HL-60 (cell line): ENCODE data around the gene HCN4.

ENCODE experiments used
- DNase-seq, 2 experiments: peaks; one replicate each; pipeline ENCODE4 v3.0.0-alpha.2; 2010 to 2020; ENCODE audit warnings: low read depth in 1 of 2, low spot score in 1 of 2
- H3K27ac ChIP-seq: fragments of 250-450 bp; sonication (Bioruptor Pico); replicated peaks from 2 replicates; pipeline ENCODE4 v1.5.1; 2020; ENCODE audit warnings: mild to moderate bottlenecking, moderate library complexity
- H3K27me3 ChIP-seq: fragments of 250-450 bp; sonication (Bioruptor Pico); 2 replicates; pipeline ENCODE4 v1.5.1; 2021; ENCODE audit warnings: mild to moderate bottlenecking, moderate library complexity; ENCODE audit not compliant: insufficient read depth, poor library complexity, severe bottlenecking
- H3K4me3 ChIP-seq: replicated peaks from 2 replicates; pipeline ENCODE4 v1.5.1; 2011; ENCODE audit warnings: mild to moderate bottlenecking, control low read depth, low read length; ENCODE audit not compliant: insufficient read depth
- GABPA ChIP-seq: IDR thresholded peaks from 2 replicates; pipeline ENCODE4 v1.6.1; 2012; ENCODE audit warnings: low read depth
- POLR2AphosphoS5 ChIP-seq: IDR thresholded peaks from 2 replicates; pipeline ENCODE4 v1.6.1; 2012; ENCODE audit warnings: low read depth
- REST ChIP-seq: IDR thresholded peaks from 2 replicates; pipeline ENCODE4 v1.6.1; 2012; ENCODE audit warnings: low read depth; ENCODE audit not compliant: insufficient replicate concordance
- SPI1 ChIP-seq: IDR thresholded peaks from 2 replicates; pipeline ENCODE4 v1.6.1; 2012; ENCODE audit warnings: low read depth, mild to moderate bottlenecking, borderline replicate concordance
- TF ChIP-seq, protein P1 (sequence below): IDR thresholded peaks from one replicate; pipeline ENCODE4 v1.5.1; 2011; ENCODE audit warnings: low read length, control low read depth, inconsistent platforms; ENCODE audit not compliant: insufficient read depth

HCN4 gene

DNA sequence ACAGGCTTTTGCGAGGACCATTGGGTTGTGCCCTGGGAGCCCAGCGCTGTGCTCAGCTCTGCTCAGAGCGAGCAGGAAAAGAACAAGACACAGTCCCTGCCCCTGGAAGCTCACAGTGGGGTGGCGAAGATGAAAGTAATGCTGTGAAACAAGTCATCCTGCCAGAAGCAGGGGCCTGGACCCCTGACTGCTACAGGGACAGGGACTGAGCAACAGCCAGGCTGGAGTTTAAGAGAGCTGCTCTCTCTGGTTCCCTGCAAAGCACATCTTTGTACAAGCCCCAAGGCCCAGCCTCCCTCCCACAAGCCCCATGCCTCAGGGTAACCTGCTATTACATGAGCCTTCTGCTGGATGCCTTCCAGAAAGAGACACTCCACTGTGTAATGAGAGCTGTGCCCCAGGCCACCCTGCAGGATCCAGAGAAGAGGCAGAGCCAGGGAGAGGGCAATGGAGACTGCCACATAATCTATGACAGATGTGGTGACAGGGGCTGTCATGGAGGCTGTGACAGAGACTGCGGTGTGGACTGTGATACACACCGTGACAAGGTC, 7.1 kb upstream of the HCN4 start:
- no peak overlapping the region for H3K4me3 ChIP-seq
- H3K27me3 ChIP-seq = peaks cover 3% of the 10 kb centered on the region
- no peak for TF ChIP-seq SPI1
- no peak for TF ChIP-seq POLR2AphosphoS5
- TF ChIP-seq REST = no peak
- no peak for TF ChIP-seq GABPA
- TF ChIP-seq, protein P1, sequence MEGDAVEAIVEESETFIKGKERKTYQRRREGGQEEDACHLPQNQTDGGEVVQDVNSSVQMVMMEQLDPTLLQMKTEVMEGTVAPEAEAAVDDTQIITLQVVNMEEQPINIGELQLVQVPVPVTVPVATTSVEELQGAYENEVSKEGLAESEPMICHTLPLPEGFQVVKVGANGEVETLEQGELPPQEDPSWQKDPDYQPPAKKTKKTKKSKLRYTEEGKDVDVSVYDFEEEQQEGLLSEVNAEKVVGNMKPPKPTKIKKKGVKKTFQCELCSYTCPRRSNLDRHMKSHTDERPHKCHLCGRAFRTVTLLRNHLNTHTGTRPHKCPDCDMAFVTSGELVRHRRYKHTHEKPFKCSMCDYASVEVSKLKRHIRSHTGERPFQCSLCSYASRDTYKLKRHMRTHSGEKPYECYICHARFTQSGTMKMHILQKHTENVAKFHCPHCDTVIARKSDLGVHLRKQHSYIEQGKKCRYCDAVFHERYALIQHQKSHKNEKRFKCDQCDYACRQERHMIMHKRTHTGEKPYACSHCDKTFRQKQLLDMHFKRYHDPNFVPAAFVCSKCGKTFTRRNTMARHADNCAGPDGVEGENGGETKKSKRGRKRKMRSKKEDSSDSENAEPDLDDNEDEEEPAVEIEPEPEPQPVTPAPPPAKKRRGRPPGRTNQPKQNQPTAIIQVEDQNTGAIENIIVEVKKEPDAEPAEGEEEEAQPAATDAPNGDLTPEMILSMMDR = no peak
- no peak overlapping the region for H3K27ac ChIP-seq
- no peak for DNase-seq

DNA sequence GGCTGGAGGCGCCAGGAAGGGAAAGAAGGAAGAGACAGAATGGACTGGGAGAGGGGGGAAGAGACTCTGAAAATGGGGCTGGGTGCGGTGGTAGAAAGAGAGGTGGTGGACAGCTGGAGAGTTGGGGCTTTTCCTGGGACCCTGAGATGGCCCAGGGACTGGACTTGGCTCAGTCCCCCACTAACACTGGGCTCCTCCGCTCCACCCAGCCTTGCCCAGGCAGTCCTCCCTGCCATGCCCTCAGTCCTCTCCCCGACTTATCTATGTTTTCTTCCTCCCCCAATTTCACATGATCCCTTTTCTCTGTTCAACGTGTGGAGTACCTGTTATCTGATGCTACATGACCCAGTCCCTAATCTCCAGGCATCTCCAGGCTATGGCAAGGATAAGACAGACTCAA, 6.3 kb upstream of the HCN4 start:
- Histone ChIP-seq H3K27ac (no peak overlapping the region), H3K4me3 (no peak overlapping the region), H3K27me3 (peaks cover 11% of the 10 kb centered on the region)
- TF ChIP-seq, protein P1 = no peak
- TF ChIP-seq POLR2AphosphoS5 = no peak
- DNase-seq = no peak

- Histone ChIP-seq H3K27ac (no peak overlapping the region), H3K4me3 (no peak overlapping the region), H3K27me3 (peaks cover 15% of the 10 kb centered on the region)
- DNase-seq = no peak
- TF ChIP-seq, protein P1 = no peak
- TF ChIP-seq SPI1 = no peak
- TF ChIP-seq REST = no peak
- no peak for TF ChIP-seq GABPA
- TF ChIP-seq POLR2AphosphoS5 = no peak
Observed at GRCh38 chr15:73374604-73375003, 5.8 kb upstream of the HCN4 start.

- H3K27me3 ChIP-seq = peaks cover 21% of the 10 kb centered on the region
- H3K27ac ChIP-seq = no peak overlapping the region
- H3K4me3 ChIP-seq = no peak overlapping the region
- DNase-seq = no peak
- TF ChIP-seq SPI1 = no peak
- TF ChIP-seq GABPA = no peak
- TF ChIP-seq POLR2AphosphoS5 = no peak
- TF ChIP-seq REST = no peak
- TF ChIP-seq, protein P1 = no peak
Observed at GRCh38 chr15:73373221-73373620, 4.5 kb upstream of the HCN4 start.
